H9 (cell line): ENCODE data around the gene TBPL1. TPM values are rescaled to one million over a fixed set of nuclear protein-coding genes. Genes with fewer than 3 reads are reported as not detected.

ENCODE experiments used
- DNase-seq: peaks from one replicate; pipeline ENCODE4 v3.0.0-alpha.2; 2017
- H2AFZ ChIP-seq: one replicate; pipeline ENCODE4 v1.6.1; 2013; ENCODE audit warnings: mild to moderate bottlenecking, low read length, control low read depth, moderate library complexity
- H2AK5ac ChIP-seq: 2 replicates; pipeline ENCODE4 v1.6.1; 2013; ENCODE audit warnings: low read length, control low read depth, mixed read lengths; ENCODE audit not compliant: insufficient read length
- H2BK120ac ChIP-seq: one replicate; pipeline ENCODE4 v1.6.1; 2013; ENCODE audit warnings: low read depth, mild to moderate bottlenecking, low read length, control low read depth, inconsistent platforms; ENCODE audit not compliant: poor library complexity, severe bottlenecking
- H2BK12ac ChIP-seq: 2 replicates; pipeline ENCODE4 v1.6.1; 2013; ENCODE audit warnings: low read length, control low read depth, mixed read lengths, low read depth; ENCODE audit not compliant: insufficient read length
- H2BK15ac ChIP-seq: 2 replicates; pipeline ENCODE4 v1.6.1; 2013; ENCODE audit warnings: low read depth, low read length, control low read depth
- H2BK20ac ChIP-seq: one replicate; pipeline ENCODE4 v1.6.1; 2013; ENCODE audit warnings: low read depth, mild to moderate bottlenecking, low read length, control low read depth, inconsistent platforms; ENCODE audit not compliant: poor library complexity, severe bottlenecking
- H2BK5ac ChIP-seq: 2 replicates; pipeline ENCODE4 v1.6.1; 2013; ENCODE audit warnings: low read length, control low read depth, mixed read lengths; ENCODE audit not compliant: insufficient read length
- H3K14ac ChIP-seq: 2 replicates; pipeline ENCODE4 v1.6.1; 2013; ENCODE audit warnings: low read length, control low read depth; ENCODE audit not compliant: insufficient read depth
- H3K18ac ChIP-seq: 2 replicates; pipeline ENCODE4 v1.6.1; 2013; ENCODE audit warnings: low read depth, mild to moderate bottlenecking, mixed read lengths, low read length, control low read depth; ENCODE audit not compliant: insufficient read length
- H3K23ac ChIP-seq: 2 replicates; pipeline ENCODE4 v1.6.1; 2013; ENCODE audit warnings: low read length, control low read depth, mixed read lengths, low read depth; ENCODE audit not compliant: insufficient read length
- H3K23me2 ChIP-seq: 2 replicates; pipeline ENCODE4 v1.6.1; 2013; ENCODE audit warnings: low read depth, mild to moderate bottlenecking, mixed read lengths, low read length, control low read depth; ENCODE audit not compliant: insufficient read length, poor library complexity, severe bottlenecking
- H3K27ac ChIP-seq: 2 replicates; pipeline ENCODE4 v1.5.1; 2013; ENCODE audit warnings: low read length, control low read depth, mixed read lengths, low read depth; ENCODE audit not compliant: insufficient read length
- H3K27me3 ChIP-seq: 2 replicates; pipeline ENCODE4 v1.6.1; 2013; ENCODE audit warnings: low read length, control low read depth, inconsistent platforms; ENCODE audit not compliant: insufficient read depth
- H3K4ac ChIP-seq: 2 replicates; pipeline ENCODE4 v1.6.1; 2013; ENCODE audit warnings: low read depth, mild to moderate bottlenecking, control low read depth, inconsistent platforms, low read length, moderate library complexity
- H3K4me1 ChIP-seq: 2 replicates; pipeline ENCODE4 v1.6.1; 2013; ENCODE audit warnings: low read length, control low read depth, inconsistent platforms; ENCODE audit not compliant: insufficient read depth
- H3K4me2 ChIP-seq: 2 replicates; pipeline ENCODE4 v1.6.1; 2013; ENCODE audit warnings: low read length, control low read depth, mixed read lengths; ENCODE audit not compliant: insufficient read length, insufficient read depth
- H3K56ac ChIP-seq: 2 replicates; pipeline ENCODE4 v1.6.1; 2013; ENCODE audit warnings: low read depth, mild to moderate bottlenecking, mixed read lengths, low read length, control low read depth; ENCODE audit not compliant: insufficient read length
- H3K79me1 ChIP-seq: 2 replicates; pipeline ENCODE4 v1.6.1; 2013; ENCODE audit warnings: low read depth, mild to moderate bottlenecking, moderate library complexity, low read length, control low read depth, inconsistent platforms; ENCODE audit not compliant: insufficient read depth, poor library complexity, severe bottlenecking
- H3K79me2 ChIP-seq: 2 replicates; pipeline ENCODE4 v1.6.1; 2013; ENCODE audit warnings: low read length, control low read depth, inconsistent platforms; ENCODE audit not compliant: insufficient read depth
- H3K9ac ChIP-seq: 2 replicates; pipeline ENCODE4 v1.6.1; 2013; ENCODE audit warnings: low read length, control low read depth, mixed read lengths; ENCODE audit not compliant: insufficient read length; ENCODE audit errors: extremely low read depth
- H3K9me3 ChIP-seq: one replicate; pipeline ENCODE4 v1.6.1; 2013; ENCODE audit warnings: low read depth, low read length, inconsistent platforms; ENCODE audit not compliant: control insufficient read depth
- H3T11ph ChIP-seq: one replicate; pipeline ENCODE4 v1.6.1; 2013; ENCODE audit warnings: mild to moderate bottlenecking, low read length, control low read depth, inconsistent platforms
- H4K20me1 ChIP-seq: one replicate; pipeline ENCODE4 v1.6.1; 2013; ENCODE audit not compliant: control insufficient read depth, insufficient read length, insufficient read depth
- H4K5ac ChIP-seq: 2 replicates; pipeline ENCODE4 v1.6.1; 2013; ENCODE audit warnings: low read depth, mild to moderate bottlenecking, mixed read lengths, low read length, control low read depth; ENCODE audit not compliant: insufficient read length
- H4K8ac ChIP-seq: replicated peaks from 2 replicates; pipeline ENCODE4 v1.6.1; 2013; ENCODE audit warnings: low read length, control low read depth, mixed read lengths, low read depth; ENCODE audit not compliant: insufficient read length
- H4K91ac ChIP-seq: 2 replicates; pipeline ENCODE4 v1.6.1; 2013; ENCODE audit warnings: low read depth, mild to moderate bottlenecking, moderate library complexity, mixed read lengths, low read length, control low read depth; ENCODE audit not compliant: insufficient read length
- H3K27ac Mint-ChIP-seq, 3 experiments: 2 replicates in 2 of 3; 3 replicates in 1 of 3; pipeline ENCODE4 v1.8.0; 2020 to 2021; ENCODE audit warnings: mixed read lengths in 3 of 3, mild to moderate bottlenecking in 1 of 3, moderate library complexity in 1 of 3
- H3K27me3 Mint-ChIP-seq: 2 replicates; pipeline ENCODE4 v1.8.0; 2021; ENCODE audit warnings: low read depth, mild to moderate bottlenecking, moderate library complexity, mixed read lengths
- H3K36me3 Mint-ChIP-seq, 3 experiments: 2 replicates in 2 of 3; 3 replicates in 1 of 3; pipeline ENCODE4 v1.8.0; 2020 to 2021; ENCODE audit warnings: low read depth in 3 of 3, mixed read lengths in 3 of 3; ENCODE audit not compliant: insufficient read depth in 1 of 3
- H3K4me1 Mint-ChIP-seq, 2 experiments: 2 replicates each; pipeline ENCODE4 v1.8.0; 2020; ENCODE audit warnings: mixed read lengths in 2 of 2
- H3K4me3 Mint-ChIP-seq, 2 experiments: 2 replicates in 1 of 2; 3 replicates in 1 of 2; pipeline ENCODE4 v1.8.0; 2020 to 2021; ENCODE audit warnings: mild to moderate bottlenecking in 2 of 2, mixed read lengths in 2 of 2, moderate library complexity in 1 of 2
- H3K9me3 Mint-ChIP-seq, 2 experiments: 2 replicates in 1 of 2; 3 replicates in 1 of 2; pipeline ENCODE4 v1.8.0; 2020; ENCODE audit warnings: mild to moderate bottlenecking in 2 of 2, mixed read lengths in 2 of 2, moderate library complexity in 1 of 2
- CTCF ChIP-seq: fragments of 200-600 bp; sonication (generic); conservative IDR thresholded peaks from 3 replicates; pipeline ENCODE4 v1.8.0; 2021; ENCODE audit warnings: antibody characterized with exemption, mild to moderate bottlenecking
- WGBS: extraction: QIAGEN DNeasy Blood & Tissue Kit; methylation state at CpG from one replicate; pipeline ENCODE4 v1.1.7; 2013; ENCODE audit warnings: missing lambda C conversion rate, low lambda C conversion rate, mixed read lengths; ENCODE audit not compliant: insufficient read length; ENCODE audit errors: extremely low coverage; 5-methylcytosine and 5-hydroxymethylcytosine counted together
- total RNA-seq: library from RNA; stranded (reverse); gene quantifications from 2 replicates; pipeline ENCODE4 v1.2.1, GENCODE V29; 2021

The TBPL1 gene
- total RNA-seq, 1 experiment from 2014 or later: 49.7 TPM

GRCh38 chr6:133983099-133983939 is 30.3 kb downstream of the TBPL1 start:
- Histone ChIP-seq H2AK5ac (no peak overlapping the region), H2BK5ac (no peak overlapping the region), H3T11ph (no peak overlapping the region), H3K79me2 (peaks cover 1% of the 10 kb centered on the region; the same call in 1 of the 2 replicates), H4K5ac (no peak overlapping the region), H2BK15ac (no peak overlapping the region), H2BK20ac (no peak overlapping the region), H2AFZ (no peak overlapping the region), H3K4ac (no peak overlapping the region), H3K4me2 (no peak overlapping the region), H4K8ac (no peak overlapping the region), H3K9ac (no peak overlapping the region), H3K23me2 (no peaks in the 10 kb centered on the region), H3K27me3 (no peaks in the 10 kb centered on the region), H2BK120ac (no peak overlapping the region), H3K14ac (no peak overlapping the region), H3K56ac (no peak overlapping the region), H3K4me1 (no peaks in the 10 kb centered on the region; the same call in 1 of the 2 replicates), H4K20me1 (no peaks in the 10 kb centered on the region), H4K91ac (no peak overlapping the region), H3K18ac (no peak overlapping the region), H2BK12ac (no peak overlapping the region), H3K9me3 (no peaks in the 10 kb centered on the region), H3K79me1 (no peaks in the 10 kb centered on the region), H3K23ac (no peak overlapping the region), H3K27ac (no peak overlapping the region)
- peaks cover 5 to 44% (median 22%) of the 10 kb centered on the region in 3 experiments; a peak in 6 of 7 replicates for H3K36me3 Mint-ChIP-seq
- no peak for DNase-seq
- peaks cover 7 to 18% of the 10 kb centered on the region in 2 experiments for H3K4me1 Mint-ChIP-seq
- no CpG with 5 or more reads among the region's 9 CpGs for WGBS
- TF ChIP-seq CTCF: no peak
- no peaks in the 10 kb centered on the region for H3K9me3 Mint-ChIP-seq
- peak overlapping the region; percentile 6 to 27 (median 15); a peak in 4 of 7 replicates for H3K27ac Mint-ChIP-seq
- H3K27me3 Mint-ChIP-seq: no peaks in the 10 kb centered on the region
- no peak overlapping the region for H3K4me3 Mint-ChIP-seq
